Keratinocyte (primary cell): ENCODE measurements around the gene TBC1D4. TPM values are rescaled to one million over a fixed set of nuclear protein-coding genes. Genes with fewer than 3 reads are reported as not detected.

Experiments used
- DNase-seq: peaks from one replicate; pipeline ENCODE4 v3.0.0-alpha.2; 2011; ENCODE audit warnings: low read depth, missing footprints, low spot score
- FAIRE-seq: peaks from 2 replicates; lab custom pipeline; 2011; peaks lifted over from hg19 to GRCh38; lab: Jason Lieb, UNC
- H2AFZ ChIP-seq: 2 replicates; pipeline ENCODE4 v1.6.0; 2012; ENCODE audit warnings: low read length, control low read depth, inconsistent platforms; ENCODE audit not compliant: control insufficient read depth
- H3K27ac ChIP-seq: 2 replicates; pipeline ENCODE4 v1.5.1; 2011; ENCODE audit warnings: low read length; ENCODE audit not compliant: control insufficient read depth, insufficient read depth
- H3K27me3 ChIP-seq: 3 replicates; pipeline ENCODE4 v1.6.0; 2011; ENCODE audit warnings: low read length; ENCODE audit not compliant: control insufficient read depth, insufficient read depth; ENCODE audit errors: extremely low read depth
- H3K36me3 ChIP-seq, 2 experiments: 2 replicates in 1 of 2; 3 replicates in 1 of 2; pipeline ENCODE4 v1.5.1; 2011; ENCODE audit warnings: low read length in 2 of 2, mild to moderate bottlenecking in 1 of 2; ENCODE audit not compliant: control insufficient read depth in 2 of 2, insufficient read depth in 2 of 2; ENCODE audit errors: extremely low read depth in 1 of 2
- H3K4me1 ChIP-seq: 3 replicates; pipeline ENCODE4 v1.5.1; 2011; ENCODE audit warnings: low read length; ENCODE audit not compliant: control insufficient read depth, insufficient read depth; ENCODE audit errors: extremely low read depth
- H3K4me2 ChIP-seq: 3 replicates; pipeline ENCODE4 v1.6.0; 2011; ENCODE audit warnings: low read depth, low read length; ENCODE audit not compliant: control insufficient read depth, insufficient read depth; ENCODE audit errors: extremely low read depth
- H3K4me3 ChIP-seq, 3 experiments: fragments of 200-600 bp in 1 of 3; sonication (generic) in 1 of 3; 2 replicates in 2 of 3; 3 replicates in 1 of 3; pipeline ENCODE4 v1.5.1; 2011 to 2016; ENCODE audit warnings: low read length in 3 of 3, mild to moderate bottlenecking in 3 of 3, control low read depth in 2 of 3, inconsistent platforms in 1 of 3, low read depth in 1 of 3, mixed read lengths in 1 of 3, mixed run types in 1 of 3, moderate library complexity in 1 of 3; ENCODE audit not compliant: control insufficient read depth in 2 of 3, insufficient read depth in 2 of 3; ENCODE audit errors: extremely low read depth in 1 of 3
- H3K79me2 ChIP-seq: 2 replicates; pipeline ENCODE4 v1.6.0; 2012; ENCODE audit warnings: low read length; ENCODE audit not compliant: control insufficient read depth, insufficient read depth
- H3K9ac ChIP-seq: 3 replicates; pipeline ENCODE4 v1.6.0; 2011; ENCODE audit warnings: low read length; ENCODE audit not compliant: control insufficient read depth, insufficient read depth; ENCODE audit errors: extremely low read depth
- H3K9me1 ChIP-seq: 3 replicates; pipeline ENCODE4 v1.6.0; 2011; ENCODE audit warnings: low read length; ENCODE audit not compliant: control insufficient read depth, insufficient read depth; ENCODE audit errors: extremely low read depth
- H3K9me3 ChIP-seq: 2 replicates; pipeline ENCODE4 v1.5.1; 2012; ENCODE audit warnings: low read depth, low read length; ENCODE audit not compliant: control insufficient read depth
- H4K20me1 ChIP-seq: 3 replicates; pipeline ENCODE4 v1.6.0; 2011; ENCODE audit warnings: low read length; ENCODE audit not compliant: control insufficient read depth, insufficient read depth; ENCODE audit errors: extremely low read depth
- EZH2 ChIP-seq: IDR thresholded peaks from one replicate; pipeline ENCODE4 v1.6.1; 2012; ENCODE audit warnings: inconsistent platforms, mild to moderate bottlenecking, low read length, moderate library complexity
- dilution Hi-C: fragments of 300-500 bp; cut with MboI; formaldehyde crosslinking; loops from one replicate; pipeline ENCODE4 v1.7.0; 2020; ENCODE audit warnings: low sequenced_read_pairs; ENCODE audit not compliant: extremely low pct_ligation_motif_present
- polyA plus RNA-seq, 5 experiments: library from polyadenylated mRNA; depleted of rRNA in 3 of 5; stranded (reverse) in 3 of 5; stranded (forward) in 1 of 5; unstranded in 1 of 5; fragments of >200 nt; gene quantifications; 1 replicate in 1 of 5; 2 replicates in 3 of 5; 3 replicates in 1 of 5; pipeline versions ENCODE4 v1.2.1 to v1.2.3, GENCODE V29; 2011 to 2012; ENCODE audit warnings: missing spikeins in 2 of 5, low read depth in 1 of 5, low replicate concordance in 1 of 5
- TF ChIP-seq, protein P1 (sequence below), 3 experiments: IDR thresholded peaks in 1 of 3; conservative IDR thresholded peaks in 1 of 3; optimal IDR thresholded peaks in 1 of 3; 2 replicates in 2 of 3; 3 replicates in 1 of 3; pipeline versions ENCODE3 to v1.5.1; 2011; ENCODE audit warnings: low read length in 3 of 3, mild to moderate bottlenecking in 3 of 3, moderate library complexity in 2 of 3, control low read depth in 1 of 3, inconsistent platforms in 1 of 3; ENCODE audit not compliant: insufficient read depth in 2 of 3; ENCODE audit errors: extremely low read depth in 1 of 3

Gene TBC1D4
- polyA plus RNA-seq, 1 donor (not counting 4 experiments of a cell fraction or from before 2014, with no cell fraction given): 14.2 TPM

DNA sequence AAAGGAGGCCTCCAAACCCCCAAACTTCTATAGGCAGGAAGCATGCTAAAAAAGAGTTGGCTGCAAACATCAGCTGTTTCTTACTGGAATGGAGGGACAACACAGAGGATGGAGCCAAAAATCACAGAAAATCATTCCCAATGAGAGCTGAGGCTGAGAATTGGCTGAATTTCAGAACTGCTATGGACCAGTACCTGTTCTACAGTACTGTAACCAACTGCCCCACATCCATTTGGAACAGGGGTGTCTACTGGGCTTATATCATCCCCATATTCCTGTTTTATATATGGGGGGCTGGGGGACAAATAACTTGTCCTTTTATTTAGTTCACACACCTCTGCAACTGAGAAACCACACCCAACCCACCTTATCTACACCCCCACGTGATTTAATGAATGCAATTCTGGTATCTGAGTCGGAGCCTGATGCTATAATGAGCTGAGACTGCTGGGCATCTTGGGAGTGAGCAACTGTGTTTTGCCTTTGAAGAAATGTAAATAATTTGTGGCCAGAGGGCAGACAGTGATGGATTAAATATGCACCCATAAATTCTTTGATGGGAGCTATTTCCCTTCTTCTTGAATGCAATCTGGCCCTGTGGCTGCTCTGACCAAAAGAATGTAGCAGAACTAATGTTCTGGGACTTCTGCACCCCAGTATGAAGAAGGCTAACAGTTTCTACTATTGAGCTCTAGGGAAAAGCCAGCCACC, 82.6 kb downstream of the TBC1D4 start:
- Histone ChIP-seq H3K27ac (no peak overlapping the region), H3K27me3 (no peaks in the 10 kb centered on the region), H4K20me1 (no peaks in the 10 kb centered on the region), H3K79me2 (peaks cover 2% of the 10 kb centered on the region), H3K36me3 (no peaks in the 10 kb centered on the region), H3K4me1 (no peaks in the 10 kb centered on the region), H3K9ac (no peak overlapping the region), H3K9me3 (no peaks in the 10 kb centered on the region), H2AFZ (no peak overlapping the region), H3K9me1 (no peaks in the 10 kb centered on the region), H3K4me2 (no peak overlapping the region), H3K4me3 (no peak overlapping the region)
- FAIRE-seq (no peak), DNase-seq (no peak)
- dilution Hi-C loops: no loop called here
- TF ChIP-seq, protein P1, sequence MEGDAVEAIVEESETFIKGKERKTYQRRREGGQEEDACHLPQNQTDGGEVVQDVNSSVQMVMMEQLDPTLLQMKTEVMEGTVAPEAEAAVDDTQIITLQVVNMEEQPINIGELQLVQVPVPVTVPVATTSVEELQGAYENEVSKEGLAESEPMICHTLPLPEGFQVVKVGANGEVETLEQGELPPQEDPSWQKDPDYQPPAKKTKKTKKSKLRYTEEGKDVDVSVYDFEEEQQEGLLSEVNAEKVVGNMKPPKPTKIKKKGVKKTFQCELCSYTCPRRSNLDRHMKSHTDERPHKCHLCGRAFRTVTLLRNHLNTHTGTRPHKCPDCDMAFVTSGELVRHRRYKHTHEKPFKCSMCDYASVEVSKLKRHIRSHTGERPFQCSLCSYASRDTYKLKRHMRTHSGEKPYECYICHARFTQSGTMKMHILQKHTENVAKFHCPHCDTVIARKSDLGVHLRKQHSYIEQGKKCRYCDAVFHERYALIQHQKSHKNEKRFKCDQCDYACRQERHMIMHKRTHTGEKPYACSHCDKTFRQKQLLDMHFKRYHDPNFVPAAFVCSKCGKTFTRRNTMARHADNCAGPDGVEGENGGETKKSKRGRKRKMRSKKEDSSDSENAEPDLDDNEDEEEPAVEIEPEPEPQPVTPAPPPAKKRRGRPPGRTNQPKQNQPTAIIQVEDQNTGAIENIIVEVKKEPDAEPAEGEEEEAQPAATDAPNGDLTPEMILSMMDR (optimal IDR thresholded peaks at IDR 0.05 in 1 of 3, IDR thresholded peaks at IDR 0.05 in 1 of 3, conservative IDR thresholded peaks at IDR 0.05 in 1 of 3; ENCODE audit: extremely low read depth in 1 of 3, insufficient read depth in 2 of 3, low read length in 3 of 3): no peak
- TF ChIP-seq EZH2: no peak

GRCh38 chr13:75398072-75398471, 83.9 kb downstream of the TBC1D4 start:
- dilution Hi-C loops: no loop called here
- no peak overlapping the region for H3K4me2 ChIP-seq
- no peak overlapping the region for H2AFZ ChIP-seq
- H3K27me3 ChIP-seq: no peaks in the 10 kb centered on the region
- H3K9me3 ChIP-seq: no peaks in the 10 kb centered on the region
- H3K27ac ChIP-seq: no peak overlapping the region
- no peak overlapping the region for H3K9ac ChIP-seq
- TF ChIP-seq EZH2: no peak
- TF ChIP-seq, protein P1 (optimal IDR thresholded peaks at IDR 0.05 in 1 of 3, IDR thresholded peaks at IDR 0.05 in 1 of 3, conservative IDR thresholded peaks at IDR 0.05 in 1 of 3; ENCODE audit: extremely low read depth in 1 of 3, insufficient read depth in 2 of 3, low read length in 3 of 3): no peak
- H3K4me1 ChIP-seq: no peaks in the 10 kb centered on the region
- no peaks in the 10 kb centered on the region for H3K9me1 ChIP-seq
- DNase-seq (no peak), FAIRE-seq (no peak)
- H4K20me1 ChIP-seq: no peaks in the 10 kb centered on the region
- no peak overlapping the region for H3K4me3 ChIP-seq
- peaks cover 2% of the 10 kb centered on the region for H3K79me2 ChIP-seq
- H3K36me3 ChIP-seq: no peaks in the 10 kb centered on the region
